Activated CD8-positive, alpha-beta memory T cell treated with anti-CD3 and anti-CD28 coated beads for 4 hours (primary cell): ENCODE data around the gene MPHOSPH9.
"Not testable (repeated sequence)": the region's sequence is repeated elsewhere in the genome, so short reads cannot be mapped to it uniquely, and the experiment has no call there.

Experiments
- DNase-seq, 2 donors: peaks; one replicate each; pipeline ENCODE4 v3.0.0-alpha.2; 2020; ENCODE audit warnings: low read depth in 2 of 2

The MPHOSPH9 gene

GRCh38 chr12:123225443-123225842, 7.5 kb downstream of the MPHOSPH9 start:
- DNase-seq, result no peak

DNA sequence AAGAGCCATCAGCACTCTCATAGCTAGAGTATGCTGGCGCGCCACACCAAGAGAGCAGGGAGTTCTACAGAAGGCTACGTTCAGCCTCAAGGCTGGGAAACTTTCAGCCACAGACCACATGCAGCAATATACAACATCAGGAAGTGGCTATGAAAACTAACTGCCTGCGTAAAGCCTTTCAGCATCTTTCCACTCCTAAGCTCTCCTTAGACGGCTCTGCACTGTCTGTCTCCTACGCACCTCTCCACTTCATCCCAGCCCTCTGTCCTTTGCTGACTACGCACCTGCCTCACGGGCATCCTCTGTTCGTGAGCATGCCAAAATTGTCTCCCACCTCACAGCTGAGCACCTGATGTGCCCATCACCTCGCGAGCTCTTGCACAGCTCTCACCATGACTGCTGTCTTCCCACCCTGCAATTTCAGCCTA, 9.7 kb downstream of the MPHOSPH9 start:
- peak in 1 of 2 donors; percentile 30 for DNase-seq

DNA sequence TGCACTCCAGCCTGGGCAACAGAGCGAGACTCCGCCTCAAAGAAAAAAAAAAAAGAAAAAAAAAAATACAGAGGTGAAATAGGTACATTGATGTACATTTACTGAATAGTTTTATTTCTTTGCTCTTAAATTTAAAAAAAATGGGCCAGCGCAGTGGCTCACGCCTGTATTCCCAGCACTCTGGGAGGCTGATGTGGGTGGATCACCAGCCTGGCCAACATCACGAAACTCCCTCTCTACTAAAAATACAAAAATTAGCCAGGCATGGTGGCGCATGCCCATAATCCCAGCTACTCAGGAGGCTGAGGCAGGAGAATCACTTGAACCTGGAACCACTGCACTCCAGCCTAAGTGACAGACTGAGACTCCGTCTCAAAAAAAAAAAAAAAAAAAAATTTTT, 25.1 kb downstream of the MPHOSPH9 start:
- not testable (repeated sequence) for DNase-seq

- not testable (repeated sequence) for DNase-seq
Observed at GRCh38 chr12:123206794-123207193, 26.1 kb downstream of the MPHOSPH9 start.

- no peak for DNase-seq
Observed at GRCh38 chr12:123200414-123200813, 32.5 kb downstream of the MPHOSPH9 start.

DNA sequence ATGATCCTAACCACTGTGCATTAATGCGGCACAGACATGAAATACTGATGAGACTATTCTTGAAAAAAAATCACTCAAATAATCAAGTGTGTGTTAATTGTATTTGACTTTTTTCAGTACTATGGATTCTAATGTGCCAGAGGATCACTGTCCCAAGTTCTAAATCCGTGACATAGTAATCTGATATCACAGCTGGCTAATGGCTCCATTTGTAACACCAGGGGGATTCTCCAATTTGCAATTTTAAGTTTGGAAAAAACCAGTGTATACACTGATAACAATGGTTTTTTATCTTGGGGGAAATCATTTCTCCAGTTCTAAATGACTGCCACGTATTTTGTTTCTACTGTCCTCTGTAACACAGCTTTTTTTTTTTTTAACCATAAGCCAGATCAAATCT, 33.0 kb downstream of the MPHOSPH9 start:
- no peak for DNase-seq

GRCh38 chr12:123187637-123188036, 45.3 kb downstream of the MPHOSPH9 start:
- DNase-seq, result no peak

DNA sequence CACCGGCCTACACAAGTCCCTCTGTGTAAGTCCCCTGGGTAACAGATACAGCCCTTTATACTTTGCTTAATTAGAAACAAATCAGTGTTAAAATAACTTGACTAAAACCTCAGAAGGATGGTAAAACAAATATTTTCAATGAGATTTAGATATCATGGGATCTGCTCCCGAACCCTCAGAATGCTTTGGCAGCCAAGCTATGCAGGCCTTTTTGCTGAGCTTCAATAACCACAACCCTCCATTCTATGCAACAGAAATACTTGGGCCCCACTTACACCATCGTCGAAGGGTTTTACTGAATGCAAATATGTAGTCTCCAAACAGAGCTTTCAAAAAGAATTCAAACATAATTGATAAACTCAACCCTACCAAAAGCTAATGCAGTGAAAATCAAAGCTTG, 52.8 kb downstream of the MPHOSPH9 start:
- no peak for DNase-seq

DNA sequence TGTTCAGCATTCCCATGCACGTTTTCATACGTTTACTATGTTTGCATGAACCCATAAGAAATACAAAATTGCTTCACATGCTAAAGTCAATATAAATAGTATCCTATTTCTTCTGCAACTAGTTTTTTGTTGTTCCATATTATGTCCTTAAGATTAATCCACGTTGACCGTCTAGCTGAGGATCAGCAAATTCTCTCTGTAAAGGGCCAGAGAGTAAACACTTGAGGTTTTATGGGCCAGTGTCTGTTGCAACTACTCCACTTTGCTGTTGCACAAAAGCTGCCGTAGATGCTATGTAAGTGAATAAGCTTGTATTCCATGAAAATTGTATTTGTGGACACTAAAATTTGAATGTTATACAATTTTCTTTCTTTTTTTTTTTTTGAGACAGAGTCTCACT, 61.0 kb downstream of the MPHOSPH9 start:
- no peak for DNase-seq

- no peak for DNase-seq
Observed at GRCh38 chr12:123167329-123167728, 65.6 kb downstream of the MPHOSPH9 start.

GRCh38 chr12:123165537-123165936, 67.4 kb downstream of the MPHOSPH9 start:
- no peak for DNase-seq

DNA sequence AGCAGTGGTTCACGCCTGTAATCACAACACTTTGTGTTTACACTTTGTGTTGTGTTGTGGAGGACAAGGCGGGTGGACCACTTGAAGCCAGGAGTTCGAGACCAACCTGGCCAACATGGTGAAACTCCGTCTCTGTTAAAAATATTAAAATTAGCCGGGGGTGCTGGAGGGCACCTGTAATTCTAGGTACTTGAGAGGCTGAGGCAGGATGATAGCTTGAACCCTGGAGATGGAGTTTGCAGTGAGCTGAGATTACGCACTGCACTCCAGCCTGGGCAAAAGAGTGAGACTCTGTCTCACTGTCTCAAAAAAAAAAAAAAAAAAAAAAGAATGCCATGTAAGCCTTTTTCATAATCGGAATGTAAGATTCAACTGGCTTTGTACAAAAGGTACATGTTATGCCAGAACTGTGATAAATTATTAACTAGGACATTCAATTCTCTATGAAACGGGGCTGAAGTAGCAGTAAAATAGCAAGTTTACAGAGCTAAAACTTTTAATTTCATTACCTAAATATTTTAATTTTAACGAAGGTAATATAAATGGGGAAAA, 68.2 kb downstream of the MPHOSPH9 start:
- no peak for DNase-seq

DNA sequence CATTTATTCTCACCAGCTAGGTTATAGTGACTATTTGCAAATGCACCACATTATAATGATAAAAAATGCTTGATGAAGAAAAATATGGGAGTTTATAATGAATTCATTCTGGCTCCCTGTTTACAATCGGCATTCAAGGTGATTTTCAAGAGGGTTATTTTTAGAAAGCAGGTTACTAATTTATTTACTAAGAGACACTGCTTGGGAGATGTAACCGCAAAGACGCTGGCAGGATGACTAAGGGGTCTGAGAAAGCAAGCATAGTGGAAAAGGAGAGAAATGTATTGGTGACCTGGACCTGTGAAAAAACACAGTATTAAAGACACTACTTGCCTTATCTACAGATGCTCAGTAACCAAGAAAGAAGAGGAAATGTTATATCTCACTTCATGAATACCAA, 68.7 kb downstream of the MPHOSPH9 start:
- no peak for DNase-seq

- DNase-seq, result no peak
Observed at GRCh38 chr12:123163227-123163626, 69.7 kb downstream of the MPHOSPH9 start.

DNA sequence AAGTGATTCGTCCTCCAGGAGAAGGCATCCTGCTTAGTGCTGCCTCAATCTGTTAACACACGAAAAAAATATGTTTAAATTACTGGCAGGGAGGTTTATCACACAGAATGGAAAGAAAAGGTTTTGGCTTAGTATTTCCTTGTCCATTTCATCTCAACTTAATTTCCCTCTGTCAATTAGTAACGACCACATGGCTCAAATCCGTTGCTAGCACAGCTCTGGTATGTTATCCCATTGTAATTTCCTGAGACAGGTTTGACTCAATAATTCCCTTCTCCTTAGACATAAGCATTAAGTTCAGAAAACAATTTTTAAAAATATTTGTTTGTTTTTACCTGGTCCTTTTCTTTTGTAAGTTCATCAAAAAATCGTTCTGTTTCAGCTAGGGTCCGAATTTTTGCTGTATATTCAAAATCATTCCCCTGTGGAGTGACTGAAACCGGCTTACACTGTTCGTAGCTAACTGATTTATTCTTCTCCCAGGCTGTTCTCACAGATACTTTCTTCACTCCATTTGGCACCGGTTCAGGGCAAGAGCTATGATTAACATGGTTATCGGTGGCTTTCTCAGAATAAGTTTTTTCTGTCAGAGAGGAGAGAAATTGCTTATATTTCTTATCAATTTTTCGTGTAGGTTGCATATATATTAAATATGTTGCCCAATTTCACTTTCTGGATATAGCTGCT, 72.0 kb downstream of the MPHOSPH9 start:
- DNase-seq, result no peak

DNA sequence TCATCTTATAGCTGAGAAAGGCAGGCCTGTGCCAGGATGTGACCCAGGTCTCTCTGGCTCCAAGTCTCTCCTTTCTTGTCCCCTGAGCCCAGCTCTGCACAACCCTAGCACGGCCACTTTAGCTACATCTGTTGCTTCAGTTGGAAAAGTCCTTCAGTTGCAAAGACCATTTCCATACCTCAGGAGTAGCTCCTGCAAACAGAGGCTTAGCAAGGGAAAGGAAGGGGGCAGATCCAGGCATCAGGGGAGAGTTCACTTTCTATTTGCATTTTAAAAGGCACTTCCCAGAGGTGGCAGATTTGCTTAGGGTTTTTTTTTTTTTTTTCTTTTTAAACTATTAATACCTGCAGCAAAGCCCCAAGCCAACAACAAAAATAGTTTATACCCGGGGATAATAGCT, 79.0 kb downstream of the MPHOSPH9 start:
- DNase-seq, result no peak

GRCh38 chr12:123152833-123153232, 80.1 kb downstream of the MPHOSPH9 start:
- no peak for DNase-seq

DNA sequence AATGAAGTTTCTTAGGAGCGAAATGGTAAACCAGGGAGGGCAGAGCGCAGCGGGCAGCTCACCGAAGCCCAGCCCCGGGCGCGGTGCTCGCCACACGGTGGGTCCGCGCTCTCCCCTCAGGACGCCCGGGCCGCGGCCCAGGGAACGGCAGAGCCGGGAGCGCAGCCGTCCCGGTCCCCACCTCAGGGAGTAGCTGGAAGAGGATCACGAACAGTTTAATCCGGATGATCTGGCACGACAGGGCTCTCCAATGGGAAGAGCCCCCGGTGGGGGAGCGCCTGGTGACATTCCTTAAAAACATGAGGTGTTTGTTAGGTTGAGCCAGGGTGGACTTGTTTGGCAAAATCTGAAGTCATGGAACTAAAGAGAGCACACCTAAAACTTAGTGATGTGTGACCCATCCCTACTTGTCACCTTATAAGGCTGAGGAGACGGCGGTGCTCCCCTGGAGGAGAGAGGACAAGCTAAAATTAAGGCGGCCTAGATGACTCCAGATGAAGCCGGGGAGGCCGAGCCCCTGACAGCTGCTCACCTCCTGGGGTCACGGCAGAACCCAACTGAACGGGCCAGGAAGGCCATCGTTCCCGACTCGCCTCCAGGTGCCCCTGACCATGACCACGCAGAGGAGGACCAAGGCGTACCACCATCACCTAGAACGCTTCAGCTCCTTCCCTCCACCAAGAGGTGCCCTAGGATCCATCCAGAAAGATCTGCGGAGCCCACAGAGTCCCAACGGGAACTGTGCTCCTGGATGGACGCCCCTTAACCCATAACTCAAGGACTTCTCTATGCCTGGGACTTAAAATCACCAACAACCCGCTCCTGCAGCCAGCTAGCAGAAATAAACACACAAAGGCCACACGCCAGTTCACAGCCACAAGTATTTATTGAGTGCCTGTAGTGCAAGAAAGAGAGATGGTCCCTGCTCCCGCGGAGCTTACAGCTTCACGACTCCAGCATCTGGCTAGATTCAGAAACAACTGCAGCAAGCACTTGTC, 81.2 kb downstream of the MPHOSPH9 start:
- no peak for DNase-seq

DNA sequence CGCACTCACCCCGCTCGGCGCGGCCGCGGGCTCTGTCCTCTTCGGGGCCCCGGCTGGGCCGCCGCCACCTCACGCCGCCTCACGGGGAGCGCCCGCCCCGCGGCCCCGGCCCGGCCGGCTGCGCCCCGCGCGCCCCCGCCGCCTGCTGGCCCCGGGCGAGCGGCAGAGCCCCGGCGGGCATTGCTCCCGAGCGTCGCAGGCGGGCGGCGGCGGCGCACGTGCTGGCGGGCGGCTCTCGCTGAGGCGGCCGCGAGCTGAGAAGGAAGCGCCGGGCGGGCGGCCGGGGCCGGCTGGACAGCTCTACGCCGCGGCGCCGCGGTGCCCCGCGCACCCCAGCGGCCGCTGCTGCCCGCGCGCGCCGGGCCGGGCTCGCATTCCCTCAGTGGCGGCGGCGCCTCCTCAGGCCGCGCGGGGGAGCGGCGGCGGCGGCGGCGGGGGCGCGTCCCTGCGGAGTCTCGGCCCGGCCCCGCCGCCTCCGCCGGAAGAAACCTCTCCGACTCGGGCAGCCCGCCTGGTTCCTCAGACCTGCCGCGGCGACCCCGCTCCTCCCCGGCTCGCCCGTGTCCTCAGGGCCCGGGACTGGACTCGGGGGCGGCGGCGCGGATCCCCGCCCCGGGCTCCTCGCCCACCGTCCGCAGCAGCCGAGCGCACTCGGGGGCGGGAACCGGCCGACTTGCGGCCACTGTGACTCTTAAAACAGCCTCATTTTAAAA, 82.0 kb downstream of the MPHOSPH9 start, which contains the start of gene PITPNM2:
PITPNM2 (minus strand) TSS at position 347 of the 713 bp plus-strand sequence. CDS start 116,500 bp downstream, outside the sequence.
- peak; percentile 21 to 29 for DNase-seq

DNA sequence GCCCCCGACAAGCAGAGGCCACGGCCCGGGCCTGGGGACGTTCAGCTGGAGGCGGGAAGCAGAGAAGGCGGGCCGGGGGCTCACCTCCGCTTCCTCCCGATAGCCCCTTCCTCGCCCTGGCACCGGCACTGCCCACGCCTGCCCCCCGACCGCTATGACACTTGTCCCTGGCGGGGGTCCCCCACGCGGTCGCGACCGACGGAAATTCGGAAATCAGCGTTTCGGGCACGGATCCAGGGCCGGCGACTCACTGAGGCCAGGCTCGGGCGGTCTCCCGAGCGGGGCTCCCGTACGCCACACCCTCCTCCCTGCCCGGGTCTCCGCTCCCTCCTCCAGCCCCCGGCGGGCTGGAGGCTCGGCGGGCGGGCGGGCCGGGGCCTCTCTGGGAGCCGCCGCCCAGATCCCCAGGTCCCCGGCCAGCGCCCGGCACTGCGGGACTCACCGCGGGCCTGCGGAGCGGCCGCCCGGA, 82.6 kb downstream of the MPHOSPH9 start:
- no peak for DNase-seq

DNA sequence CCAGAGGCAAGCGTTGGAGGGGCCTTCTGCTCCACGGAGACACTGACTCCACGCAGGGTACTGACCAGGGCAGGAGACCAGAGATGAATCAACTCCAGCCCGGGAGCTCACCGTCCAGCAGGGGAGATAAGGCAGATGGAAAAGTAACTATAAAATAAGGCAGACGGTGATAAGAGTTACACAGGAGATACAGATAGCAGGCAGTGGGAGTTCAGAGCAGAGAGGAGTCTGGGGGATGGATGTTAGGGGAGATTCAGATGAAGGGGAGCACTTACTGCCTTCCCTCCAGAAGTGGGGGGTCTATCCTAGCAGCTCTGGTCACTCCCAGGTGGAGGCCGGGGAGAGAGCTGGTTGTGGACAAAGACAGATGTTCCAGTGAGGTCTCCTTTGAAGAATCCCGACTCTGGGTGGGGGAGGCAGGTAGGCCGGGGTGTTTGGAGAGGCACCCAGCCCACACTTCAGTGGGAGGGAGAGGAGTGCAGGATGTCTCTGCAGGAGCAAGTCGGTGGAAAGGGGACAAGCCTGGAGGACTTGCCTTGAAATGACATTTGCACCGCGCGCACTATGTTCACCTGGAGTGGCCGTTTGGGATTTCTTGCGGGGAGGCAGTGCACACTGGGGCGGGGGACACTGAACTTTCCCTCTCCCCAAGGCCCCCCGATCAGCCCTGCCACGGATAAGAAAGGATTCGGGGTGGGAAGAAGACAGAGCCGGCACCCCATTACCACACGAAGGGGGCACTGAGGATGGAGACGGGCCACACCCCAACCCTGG, 83.3 kb downstream of the MPHOSPH9 start:
- DNase-seq, result no peak
